ENCODE measurements around the gene DGCR2. TPM values are rescaled to one million over a fixed set of nuclear protein-coding genes. Genes with fewer than 3 reads are reported as not detected.

DGCR2 gene
- total and polyA plus RNA-seq, 2 of the 8 experiments (the other 6 are each of a cell fraction or from before 2014, with no cell fraction given) = 42.3 to 62.2 TPM

GRCh38 chr22:19110646-19111045, 11.6 kb downstream of the DGCR2 start (continued):
- no peak for TF ChIP-seq BRCA1 (IDR thresholded peaks at IDR 0.05; ENCODE audit: low read depth, low read length)
- TF ChIP-seq E2F6 (IDR thresholded peaks at IDR 0.05) = no peak

All from H1 (cell line).